ENCODE results near the gene GALNT13.

- no peak for TF ChIP-seq EZH2 (IDR thresholded peaks at IDR 0.05; ENCODE audit: insufficient read depth, low read length)
- TF ChIP-seq CTCF (IDR thresholded peaks at IDR 0.05; ENCODE audit: insufficient read depth, low read depth, low read length) = no peak
These were observed 15.1 kb downstream of the GALNT13 start for GRCh38 chr2:153886833-153887232.
